ENCODE data around the gene RAD51.
A peak's percentile ranks its signal among the peaks of the same experiment; 100 is the strongest.
"Not testable (repeated sequence)": the region's sequence is repeated elsewhere in the genome, so short reads cannot be mapped to it uniquely, and the experiment has no call there.

Gene RAD51
- total RNA-seq = 0.48 to 1.4 reads per million in 2 donors

GRCh38 chr15:40694688-40695468 lies at the start of gene RAD51:
Gene RAD51, plus strand, starts transcription at chr15:40695174. Its CDS starts 3,585 bp downstream, at chr15:40698759.
- peak; percentile 88 for DNase-seq

- DNase-seq = no peak
Measured at GRCh38 chr15:40647523-40647922, 47.5 kb upstream of the RAD51 start.

DNA sequence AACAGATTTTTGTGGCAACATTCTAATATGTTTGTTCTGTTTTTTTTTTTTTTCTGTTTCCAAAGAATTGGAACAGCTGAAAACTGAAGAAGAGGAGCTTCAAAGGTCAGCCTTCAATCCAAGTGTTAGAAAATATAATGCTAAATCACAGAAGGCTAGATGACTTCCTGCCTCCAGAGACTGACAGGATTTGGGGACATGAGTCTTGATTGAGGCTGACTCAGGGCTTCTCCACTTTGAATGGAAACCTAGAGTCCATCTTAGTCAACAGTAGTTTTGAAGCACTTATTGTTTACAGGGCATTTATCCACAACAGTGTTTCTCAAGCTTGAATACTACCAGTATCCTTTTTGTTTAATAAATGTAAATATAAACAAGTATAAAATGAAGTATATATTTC lies 44.5 kb upstream of the RAD51 start:
- no peak for DNase-seq

GRCh38 chr15:40660686-40661085 lies 34.3 kb upstream of the RAD51 start:
- DNase-seq = no peak

GRCh38 chr15:40664909-40665308 lies 30.1 kb upstream of the RAD51 start:
- DNase-seq = no peak

DNA sequence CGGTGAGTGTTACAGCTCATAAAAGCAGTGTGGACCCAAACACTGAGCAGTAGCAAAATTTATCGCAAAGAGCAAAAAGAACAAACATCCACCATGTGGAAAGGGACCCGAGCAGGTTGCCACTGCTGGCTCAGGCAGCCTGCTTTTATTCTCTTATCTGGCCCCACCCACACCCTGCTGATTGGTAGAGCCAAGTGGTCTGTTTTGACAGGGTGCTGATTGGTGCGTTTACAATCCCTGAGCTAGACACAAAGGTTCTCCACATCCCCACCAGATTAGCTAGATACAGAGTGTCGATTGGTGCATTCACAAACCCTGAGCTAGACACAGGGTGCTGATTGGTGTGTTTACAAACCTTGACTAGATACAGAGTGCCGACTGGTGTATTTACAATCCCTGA lies 18.7 kb upstream of the RAD51 start:
- not testable (repeated sequence) for DNase-seq

DNA sequence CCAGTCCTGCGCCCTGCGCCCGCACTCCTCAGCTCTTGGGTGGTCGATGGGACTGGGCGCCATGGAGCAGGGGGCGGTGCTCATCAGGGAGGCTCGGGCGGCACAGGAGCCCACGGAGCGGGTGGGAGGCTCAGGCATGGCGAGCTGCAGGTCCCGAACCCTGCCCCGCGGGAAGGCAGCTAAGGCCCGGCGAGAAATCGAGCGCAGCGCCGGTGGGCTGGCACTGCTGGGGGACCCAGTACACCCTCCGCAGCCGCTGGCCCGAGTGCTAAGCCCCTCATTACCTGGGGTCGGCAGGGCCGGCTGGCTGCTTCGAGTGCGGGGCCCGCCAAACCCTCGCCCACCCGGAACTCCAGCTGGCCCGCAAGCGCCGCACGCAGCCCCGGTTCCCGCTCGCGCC lies 18.1 kb upstream of the RAD51 start:
- DNase-seq = not testable (repeated sequence)

- DNase-seq = no peak
Measured at GRCh38 chr15:40680151-40680550, 14.8 kb upstream of the RAD51 start.

- DNase-seq = not testable (repeated sequence)
Measured at GRCh38 chr15:40680959-40681358, 14.0 kb upstream of the RAD51 start.

GRCh38 chr15:40684381-40684780 lies 10.6 kb upstream of the RAD51 start:
- DNase-seq = no peak

DNA sequence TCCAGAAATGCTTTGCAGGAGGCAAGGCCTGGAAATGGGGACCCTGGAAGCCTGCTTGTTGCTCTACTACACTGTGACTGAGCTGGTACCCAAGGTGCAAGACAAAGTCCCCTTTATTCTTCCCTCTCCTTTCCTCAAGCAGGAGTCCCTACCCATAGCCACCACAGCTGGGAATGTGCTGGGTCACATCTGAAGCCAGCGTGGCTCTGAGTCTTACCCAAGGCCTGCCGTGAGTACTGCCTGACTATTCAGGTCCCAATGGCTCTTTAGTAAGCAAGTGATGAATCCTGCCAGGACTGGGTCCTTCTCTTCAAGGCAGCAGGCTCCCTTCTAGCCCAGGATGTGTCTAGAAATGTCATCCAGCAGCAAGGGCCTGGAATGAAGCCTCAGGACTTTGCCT lies 9.6 kb upstream of the RAD51 start:
- DNase-seq = no peak

DNA sequence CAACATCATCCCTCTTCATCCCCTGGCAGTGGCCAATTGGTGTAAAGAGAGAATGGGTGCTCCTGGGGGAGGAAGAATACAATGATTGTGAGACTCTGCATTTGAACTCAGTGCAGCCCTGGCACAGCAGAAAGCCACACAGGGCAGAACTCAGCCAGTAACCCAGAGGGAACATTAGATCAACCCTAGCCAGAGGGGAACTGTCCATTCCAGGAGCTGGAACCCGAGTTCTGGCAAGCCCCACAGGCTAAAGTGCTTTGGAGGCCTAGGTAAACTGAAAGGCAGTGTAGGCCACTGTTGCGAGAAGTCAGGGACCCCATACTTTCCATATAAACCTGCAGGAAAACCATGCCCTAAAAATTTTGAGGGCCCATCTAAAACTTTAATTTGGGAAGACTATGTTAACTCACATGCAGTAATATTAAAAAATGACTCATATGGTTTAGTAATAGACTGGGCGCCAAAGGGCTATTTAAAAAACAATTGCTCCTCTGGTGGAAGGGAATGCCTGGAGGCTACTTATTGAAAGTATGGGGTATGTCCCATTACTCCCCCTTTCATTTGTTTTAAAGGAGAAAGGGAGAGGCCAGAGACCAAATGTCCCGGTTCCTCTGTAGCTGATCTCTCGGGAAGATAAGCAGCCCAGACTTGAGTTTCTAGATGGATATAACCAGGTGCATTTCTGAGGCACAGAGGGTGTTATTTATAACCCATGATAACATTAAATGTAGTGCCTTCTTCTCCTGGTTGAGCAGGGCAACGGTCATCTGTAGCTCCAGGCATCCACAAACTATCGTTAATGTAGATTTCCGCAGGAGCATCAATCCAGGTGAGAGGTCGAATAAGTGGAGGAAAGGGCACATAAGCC lies 5.8 kb upstream of the RAD51 start:
- DNase-seq = no peak

GRCh38 chr15:40691737-40692136 lies 3.2 kb upstream of the RAD51 start:
- DNase-seq = no peak

DNA sequence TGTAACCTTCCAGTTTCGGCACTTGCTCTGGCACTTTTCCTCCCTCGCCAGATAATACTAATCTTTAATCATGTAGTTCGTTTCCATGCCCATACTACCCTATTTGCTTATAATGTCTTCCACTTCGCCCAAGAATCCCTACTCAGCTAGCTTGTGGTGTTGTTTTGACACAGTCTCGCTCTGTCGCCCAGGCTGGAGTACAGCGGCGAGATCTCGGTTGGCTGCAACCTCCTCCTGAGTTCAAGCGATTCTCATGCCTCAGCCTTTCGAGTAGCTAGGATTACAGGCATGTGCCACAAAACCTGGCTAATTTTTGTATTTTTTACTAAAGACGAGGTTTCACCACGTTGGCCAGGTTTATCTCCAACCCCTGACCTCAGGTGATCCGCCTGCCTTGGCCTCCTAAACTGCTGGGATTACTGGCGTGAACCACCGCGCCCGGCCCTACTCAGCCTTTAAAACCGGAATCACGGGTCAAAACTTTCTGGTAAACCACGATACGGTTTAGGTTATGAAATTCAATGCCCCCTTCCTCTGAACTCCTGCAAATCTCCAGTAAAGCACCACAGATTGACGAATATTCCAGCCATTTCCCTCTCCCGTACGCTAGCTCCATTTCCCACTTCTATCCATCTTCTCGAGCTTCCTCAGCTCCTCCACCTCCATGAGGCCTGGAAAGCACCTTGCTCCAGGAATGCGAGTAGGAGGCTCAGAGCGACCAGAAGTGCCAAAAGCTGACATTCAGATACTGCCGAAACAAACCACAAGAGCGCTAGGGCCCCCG lies 878 bp upstream of the RAD51 start:
- DNase-seq = no peak

DNA sequence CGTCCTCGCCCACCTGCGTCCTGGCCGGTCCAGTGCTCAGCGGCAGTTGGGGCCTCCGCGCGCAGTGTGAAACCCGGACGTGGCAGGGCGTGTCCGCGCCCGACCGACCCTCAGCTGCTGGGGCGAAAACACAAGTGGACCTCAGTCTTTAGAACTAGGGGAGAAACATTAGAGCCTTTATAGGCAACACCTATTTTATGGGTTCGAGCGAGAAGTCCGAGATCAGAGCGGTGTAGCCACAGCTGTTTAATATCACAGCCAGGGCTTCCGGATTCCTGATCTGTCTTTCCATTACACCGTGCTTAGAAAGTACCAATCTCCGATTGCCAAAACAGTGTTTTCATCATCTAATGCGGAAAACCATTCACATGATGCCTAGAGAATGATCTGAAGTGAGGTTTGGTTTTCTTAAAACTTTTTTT lies 506 bp downstream of the RAD51 start:
- no peak for DNase-seq

DNA sequence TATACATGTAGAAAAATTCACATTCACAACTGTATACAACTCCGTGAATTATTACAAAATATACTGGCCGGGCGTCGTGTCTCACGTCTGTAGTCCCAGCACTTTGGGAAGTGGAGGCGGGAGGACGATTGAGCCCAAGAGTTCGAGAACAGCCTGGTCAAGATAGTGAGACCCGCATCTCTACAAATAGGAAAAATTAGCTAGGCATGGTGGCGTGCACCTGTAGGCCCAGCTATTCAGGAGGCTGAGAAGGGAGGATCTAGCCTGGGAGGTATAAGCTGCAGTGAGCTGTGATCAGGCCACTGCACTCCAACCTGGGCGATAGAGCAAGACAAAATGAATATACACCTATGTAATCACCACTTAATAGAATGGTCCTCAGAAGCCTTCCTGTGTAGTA lies 1.3 kb downstream of the RAD51 start:
- DNase-seq = no peak

DNA sequence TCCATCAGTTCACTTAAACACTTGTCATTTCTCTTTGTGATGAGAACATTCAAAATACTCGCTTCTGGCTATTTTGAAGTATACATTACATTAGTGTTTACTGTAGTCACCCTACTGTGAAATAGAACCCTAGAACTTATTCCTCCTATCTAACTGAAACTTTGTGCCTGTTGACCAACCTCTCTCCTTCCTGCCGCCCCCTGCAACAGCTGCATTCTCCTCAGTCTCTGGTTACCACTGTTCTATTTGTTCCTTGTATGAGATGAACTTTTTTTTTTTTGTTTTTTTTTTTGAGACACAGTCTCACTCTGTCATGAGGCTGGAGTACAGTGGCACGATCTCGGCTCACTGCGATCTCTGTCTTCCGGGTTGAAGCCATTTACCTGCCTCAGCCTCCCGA lies 2.9 kb downstream of the RAD51 start:
- no peak for DNase-seq

GRCh38 chr15:40702077-40702476 lies 7.1 kb downstream of the RAD51 start:
- DNase-seq = no peak

GRCh38 chr15:40706121-40706520 lies 11.1 kb downstream of the RAD51 start:
- DNase-seq = no peak

DNA sequence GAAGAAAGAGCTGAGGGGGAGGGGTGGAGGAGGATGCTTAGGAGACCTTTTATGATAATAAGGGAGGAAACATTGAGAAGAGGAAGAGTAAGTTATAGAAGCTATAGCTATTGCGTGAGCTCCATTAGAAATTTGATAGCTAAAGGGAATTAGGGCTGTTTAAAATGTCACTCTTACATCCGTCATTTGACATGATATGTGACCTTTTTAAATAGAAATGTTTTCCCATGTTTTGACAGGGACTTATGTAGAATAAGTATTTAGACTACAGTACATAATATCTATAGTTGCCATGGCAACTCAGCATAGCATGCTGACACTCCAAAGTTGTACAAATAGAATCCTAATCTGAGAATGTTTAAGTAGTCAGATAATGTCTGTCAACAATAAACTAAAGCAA lies 19.2 kb downstream of the RAD51 start:
- no peak for DNase-seq

DNA sequence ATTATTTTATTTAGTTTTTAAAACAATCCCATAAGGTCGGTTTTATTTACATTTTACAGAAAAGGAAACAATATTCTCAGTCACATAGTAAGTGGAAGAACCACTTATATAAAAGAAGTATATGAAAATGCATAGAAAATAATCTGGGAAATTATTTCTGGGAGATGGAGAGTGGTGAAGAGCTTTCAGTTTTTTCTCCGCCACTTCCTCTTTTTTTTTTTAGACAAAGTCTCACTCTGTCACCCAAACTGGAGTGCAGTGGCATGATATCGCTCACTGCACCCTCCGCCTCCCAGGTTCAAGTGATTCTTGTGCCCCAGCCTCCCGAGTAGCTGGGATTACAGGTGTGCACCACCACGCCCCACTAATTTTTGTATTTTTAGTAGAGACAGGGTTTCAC lies 21.2 kb downstream of the RAD51 start:
- no peak for DNase-seq

DNA sequence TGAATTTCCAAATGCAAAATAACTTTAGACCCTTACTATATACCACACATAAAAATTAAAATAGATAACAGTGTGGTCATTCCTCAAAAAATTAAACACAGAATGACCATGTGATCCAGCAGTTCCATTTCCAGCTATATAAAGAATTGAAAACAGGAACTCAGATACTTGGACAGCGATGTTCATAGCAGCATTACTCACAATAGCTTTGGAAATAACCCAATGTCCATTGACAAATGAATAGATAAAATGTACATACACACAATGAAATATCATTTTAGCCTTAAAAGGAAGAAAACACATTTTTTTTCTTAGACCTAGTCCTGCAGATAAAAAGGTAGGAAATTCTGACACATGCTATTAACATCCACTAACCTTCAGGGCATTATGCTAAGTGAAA lies 26.7 kb downstream of the RAD51 start:
- DNase-seq = no peak

DNA sequence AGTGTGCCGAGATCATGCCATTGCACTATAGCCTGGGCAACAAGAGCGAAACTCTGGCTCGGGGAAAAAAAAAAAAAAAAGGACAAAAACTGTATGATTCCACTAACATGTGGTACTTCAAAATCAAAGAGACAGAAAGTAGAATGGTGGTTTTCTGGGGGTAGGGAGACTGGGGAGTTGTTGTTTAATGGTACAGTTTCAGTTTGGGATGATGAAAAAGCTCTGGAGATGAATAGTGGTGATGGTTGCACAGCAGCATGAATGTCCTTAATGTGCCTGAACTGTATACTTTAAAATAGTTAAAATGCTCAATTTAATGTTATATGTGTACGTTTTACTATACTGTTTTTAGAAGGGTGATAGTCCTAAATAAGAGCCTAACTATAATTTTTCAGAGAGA lies 27.4 kb downstream of the RAD51 start:
- DNase-seq = no peak
